SK-N-SH treated with all-trans-retinoic acid at 6 μM for 48 hours (cell line): Measurements from ENCODE around the gene SYTL2.

Experiments
- ATAC-seq: fragments of 200-7000 bp; cut with Tn5 transposase; 3 replicates; pipeline ENCODE4 v1.9.1; 2020; ENCODE audit warnings: mild to moderate bottlenecking, moderate library complexity
- ARNTL ChIP-seq: fragments of 450-650 bp; formaldehyde crosslinking; IDR thresholded peaks from 2 replicates; pipeline ENCODE4 v1.5.0; 2020; ENCODE audit warnings: low read depth, mild to moderate bottlenecking, moderate library complexity, borderline replicate concordance
- BACH2 ChIP-seq: fragments of 250-450 bp; sonication (Bioruptor Pico); IDR thresholded peaks from 2 replicates; pipeline ENCODE4 v1.9.0; 2021; ENCODE audit warnings: mild to moderate bottlenecking, borderline replicate concordance
- CSDC2 ChIP-seq: fragments of 250-450 bp; sonication (Bioruptor Pico); IDR thresholded peaks from 2 replicates; pipeline ENCODE4 v1.5.0; 2020; ENCODE audit warnings: mild to moderate bottlenecking, moderate library complexity
- ESRRG ChIP-seq: fragments of 250-450 bp; sonication (Bioruptor Pico); IDR thresholded peaks from 2 replicates; pipeline ENCODE4 v1.6.1; 2021; ENCODE audit warnings: mild to moderate bottlenecking
- GLIS3 ChIP-seq: fragments of 250-450 bp; sonication (Bioruptor Pico); IDR thresholded peaks from 2 replicates; pipeline ENCODE4 v1.5.0; 2020; ENCODE audit warnings: mild to moderate bottlenecking, moderate library complexity
- ISL1 ChIP-seq: fragments of 250-450 bp; sonication (Bioruptor Pico); IDR thresholded peaks from 2 replicates; pipeline ENCODE4 v2.1.2; 2022; ENCODE audit warnings: mild to moderate bottlenecking, moderate library complexity
- OSR1 ChIP-seq: fragments of 250-450 bp; sonication (Bioruptor Pico); IDR thresholded peaks from 2 replicates; pipeline ENCODE4 v1.8.0; 2022; ENCODE audit warnings: moderate library complexity, mild to moderate bottlenecking, inconsistent platforms
- PATZ1 ChIP-seq: fragments of 250-450 bp; sonication (Bioruptor Pico); IDR thresholded peaks from 2 replicates; pipeline ENCODE4 v1.8.0; 2020; ENCODE audit warnings: mild to moderate bottlenecking, moderate library complexity, borderline replicate concordance
- POU6F1 ChIP-seq: fragments of 250-450 bp; sonication (Bioruptor Pico); IDR thresholded peaks from 2 replicates; pipeline ENCODE4 v1.8.0; 2021; ENCODE audit warnings: low read depth, mild to moderate bottlenecking, moderate library complexity, borderline replicate concordance
- RARB ChIP-seq: fragments of 250-450 bp; sonication (Bioruptor Pico); IDR thresholded peaks from 2 replicates; pipeline ENCODE4 v1.8.0; 2021; ENCODE audit warnings: mild to moderate bottlenecking, moderate library complexity
- SNAI2 ChIP-seq: fragments of 250-450 bp; sonication (Bioruptor Pico); IDR thresholded peaks from 2 replicates; pipeline ENCODE4 v1.5.0; 2020; ENCODE audit warnings: mild to moderate bottlenecking, moderate library complexity
- TCF4 ChIP-seq: fragments of 250-450 bp; sonication (Bioruptor Pico); IDR thresholded peaks from 2 replicates; pipeline ENCODE4 v1.8.0; 2021; ENCODE audit warnings: mild to moderate bottlenecking, moderate library complexity, borderline replicate concordance
- TOX ChIP-seq: fragments of 250-450 bp; sonication (Bioruptor Pico); IDR thresholded peaks from 2 replicates; pipeline ENCODE4 v1.8.0; 2021; ENCODE audit warnings: mild to moderate bottlenecking, moderate library complexity, borderline replicate concordance
- TSHZ2 ChIP-seq: fragments of 250-450 bp; sonication (Bioruptor Pico); IDR thresholded peaks from 2 replicates; pipeline ENCODE4 v1.5.0; 2020; ENCODE audit warnings: mild to moderate bottlenecking, moderate library complexity
- ZC3H10 ChIP-seq: fragments of 250-450 bp; sonication (Bioruptor Pico); IDR thresholded peaks from 2 replicates; pipeline ENCODE4 v1.5.1; 2021; ENCODE audit warnings: mild to moderate bottlenecking, moderate library complexity
- ZFP3 ChIP-seq: fragments of 250-450 bp; sonication (Bioruptor Pico); IDR thresholded peaks from 2 replicates; pipeline ENCODE4 v1.5.0; 2020; ENCODE audit warnings: mild to moderate bottlenecking, moderate library complexity
- ZFP30 ChIP-seq: fragments of 450-650 bp; formaldehyde crosslinking; IDR thresholded peaks from 2 replicates; pipeline ENCODE4 v1.5.0; 2022; ENCODE audit warnings: mild to moderate bottlenecking, moderate library complexity
- ZNF565 ChIP-seq: fragments of 450-650 bp; formaldehyde crosslinking; conservative IDR thresholded peaks from 2 replicates; pipeline ENCODE4 v1.5.0; 2020; ENCODE audit warnings: low read depth, mild to moderate bottlenecking, moderate library complexity
- ZNF70 ChIP-seq: fragments of 450-650 bp; formaldehyde crosslinking; IDR thresholded peaks from 2 replicates; pipeline ENCODE4 v1.5.0; 2020; ENCODE audit warnings: mild to moderate bottlenecking, moderate library complexity
- ZNF8 ChIP-seq: fragments of 450-650 bp; formaldehyde crosslinking; IDR thresholded peaks from 2 replicates; pipeline ENCODE4 v1.5.0; 2020; ENCODE audit warnings: mild to moderate bottlenecking, moderate library complexity
- TF ChIP-seq, protein P1 (sequence below): fragments of 250-450 bp; sonication (Bioruptor Pico); IDR thresholded peaks from 2 replicates; pipeline ENCODE4 v1.5.1; 2021; ENCODE audit warnings: mild to moderate bottlenecking, moderate library complexity
- TF ChIP-seq, protein P2 (sequence below): fragments of 250-450 bp; sonication (Bioruptor Pico); IDR thresholded peaks from 2 replicates; pipeline ENCODE4 v1.5.1; 2020; ENCODE audit warnings: low read depth, mild to moderate bottlenecking, moderate library complexity

SYTL2 gene

DNA sequence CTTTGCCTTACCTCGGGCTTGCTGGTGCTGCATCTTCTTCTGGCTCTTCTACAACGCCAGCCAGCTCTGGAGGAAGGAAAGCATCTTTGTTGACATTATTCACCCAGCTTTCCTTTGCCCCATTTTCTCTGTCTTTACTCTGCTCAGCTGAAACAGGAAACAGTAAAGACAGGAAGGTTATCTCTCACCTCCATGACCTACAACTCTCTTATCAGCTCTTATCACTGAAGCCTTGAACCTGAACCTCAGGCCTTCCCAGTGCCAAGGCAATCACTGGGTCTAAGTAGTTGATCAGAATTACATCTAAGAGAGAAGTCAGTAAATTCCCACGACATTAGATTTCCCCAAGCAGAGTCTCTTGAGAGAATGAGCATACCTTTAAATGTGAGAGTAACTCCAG lies 65.3 kb downstream of the SYTL2 start:
- TF ChIP-seq GLIS3 (CRISPR knock-in tag), result no peak
- no peak for ATAC-seq

- no peak for ATAC-seq
- TF ChIP-seq, protein P1, sequence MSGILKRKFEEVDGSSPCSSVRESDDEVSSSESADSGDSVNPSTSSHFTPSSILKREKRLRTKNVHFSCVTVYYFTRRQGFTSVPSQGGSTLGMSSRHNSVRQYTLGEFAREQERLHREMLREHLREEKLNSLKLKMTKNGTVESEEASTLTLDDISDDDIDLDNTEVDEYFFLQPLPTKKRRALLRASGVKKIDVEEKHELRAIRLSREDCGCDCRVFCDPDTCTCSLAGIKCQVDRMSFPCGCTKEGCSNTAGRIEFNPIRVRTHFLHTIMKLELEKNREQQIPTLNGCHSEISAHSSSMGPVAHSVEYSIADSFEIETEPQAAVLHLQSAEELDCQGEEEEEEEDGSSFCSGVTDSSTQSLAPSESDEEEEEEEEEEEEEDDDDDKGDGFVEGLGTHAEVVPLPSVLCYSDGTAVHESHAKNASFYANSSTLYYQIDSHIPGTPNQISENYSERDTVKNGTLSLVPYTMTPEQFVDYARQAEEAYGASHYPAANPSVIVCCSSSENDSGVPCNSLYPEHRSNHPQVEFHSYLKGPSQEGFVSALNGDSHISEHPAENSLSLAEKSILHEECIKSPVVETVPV (CRISPR knock-in tag), result no peak
- TF ChIP-seq OSR1 (no peak), ARNTL (CRISPR knock-in tag) (no peak), CSDC2 (CRISPR knock-in tag) (no peak), PATZ1 (CRISPR knock-in tag) (no peak), RARB (no peak), ZNF70 (CRISPR knock-in tag) (no peak), ZNF8 (CRISPR knock-in tag) (no peak), SNAI2 (CRISPR knock-in tag) (no peak), GLIS3 (CRISPR knock-in tag) (no peak), ESRRG (CRISPR knock-in tag) (no peak), TCF4 (CRISPR knock-in tag) (no peak), ZFP30 (CRISPR knock-in tag) (no peak), TSHZ2 (no peak), ZFP3 (CRISPR knock-in tag) (no peak), POU6F1 (CRISPR knock-in tag) (no peak), ISL1 (CRISPR knock-in tag) (no peak), TOX (CRISPR knock-in tag) (no peak), ZC3H10 (CRISPR knock-in tag) (no peak)
- TF ChIP-seq, protein P2, sequence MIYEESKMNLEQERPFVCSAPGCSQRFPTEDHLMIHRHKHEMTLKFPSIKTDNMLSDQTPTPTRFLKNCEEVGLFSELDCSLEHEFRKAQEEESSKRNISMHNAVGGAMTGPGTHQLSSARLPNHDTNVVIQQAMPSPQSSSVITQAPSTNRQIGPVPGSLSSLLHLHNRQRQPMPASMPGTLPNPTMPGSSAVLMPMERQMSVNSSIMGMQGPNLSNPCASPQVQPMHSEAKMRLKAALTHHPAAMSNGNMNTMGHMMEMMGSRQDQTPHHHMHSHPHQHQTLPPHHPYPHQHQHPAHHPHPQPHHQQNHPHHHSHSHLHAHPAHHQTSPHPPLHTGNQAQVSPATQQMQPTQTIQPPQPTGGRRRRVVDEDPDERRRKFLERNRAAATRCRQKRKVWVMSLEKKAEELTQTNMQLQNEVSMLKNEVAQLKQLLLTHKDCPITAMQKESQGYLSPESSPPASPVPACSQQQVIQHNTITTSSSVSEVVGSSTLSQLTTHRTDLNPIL, result no peak
- TF ChIP-seq, all 23 proteins: peak for 0
Observed at GRCh38 chr11:85742873-85743275, 68.1 kb downstream of the SYTL2 start.

DNA sequence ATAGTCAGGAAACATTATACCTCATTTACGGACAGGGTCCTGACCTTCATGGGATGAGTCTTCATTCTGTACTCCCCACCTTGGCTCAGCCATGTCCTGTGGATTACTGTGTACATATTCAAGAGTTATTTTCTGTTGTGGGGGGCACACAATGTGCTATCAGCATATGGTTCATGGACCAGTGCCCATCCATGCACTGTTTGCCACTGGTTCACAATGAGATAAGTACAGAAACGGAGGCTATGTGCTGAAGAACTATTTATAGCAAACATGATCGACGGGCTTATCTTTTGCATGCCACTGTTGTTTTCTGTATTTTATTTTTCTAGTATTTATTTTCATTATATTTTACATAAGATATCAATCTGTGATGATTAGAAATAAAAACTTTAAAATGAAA lies 68.6 kb downstream of the SYTL2 start:
- ATAC-seq, result no peak
- TF ChIP-seq POU6F1 (CRISPR knock-in tag) (no peak), CSDC2 (CRISPR knock-in tag) (no peak), ZNF70 (CRISPR knock-in tag) (no peak), ZFP30 (CRISPR knock-in tag) (no peak), ZFP3 (CRISPR knock-in tag) (no peak), BACH2 (CRISPR knock-in tag) (no peak), ZNF565 (CRISPR knock-in tag) (no peak), RARB (no peak), TSHZ2 (no peak), GLIS3 (CRISPR knock-in tag) (no peak), TCF4 (CRISPR knock-in tag) (no peak), ESRRG (CRISPR knock-in tag) (no peak)
- TF ChIP-seq, protein P1 (CRISPR knock-in tag), result no peak
